HL-60 (cell line): ENCODE results near the gene DNASE1L2.
A peak's percentile ranks its signal among the peaks of the same experiment; 100 is the strongest.

Experiments
- DNase-seq, 2 experiments: peaks; one replicate each; pipeline ENCODE4 v3.0.0-alpha.2; 2010 to 2020; ENCODE audit warnings: low read depth in 1 of 2, low spot score in 1 of 2
- H3K27ac ChIP-seq: fragments of 250-450 bp; sonication (Bioruptor Pico); replicated peaks from 2 replicates; pipeline ENCODE4 v1.5.1; 2020; ENCODE audit warnings: mild to moderate bottlenecking, moderate library complexity
- H3K27me3 ChIP-seq: fragments of 250-450 bp; sonication (Bioruptor Pico); 2 replicates; pipeline ENCODE4 v1.5.1; 2021; ENCODE audit warnings: mild to moderate bottlenecking, moderate library complexity; ENCODE audit not compliant: insufficient read depth, poor library complexity, severe bottlenecking
- H3K4me3 ChIP-seq: replicated peaks from 2 replicates; pipeline ENCODE4 v1.5.1; 2011; ENCODE audit warnings: mild to moderate bottlenecking, control low read depth, low read length; ENCODE audit not compliant: insufficient read depth
- CTCF ChIP-seq: IDR thresholded peaks from one replicate; pipeline ENCODE4 v1.5.1; 2011; ENCODE audit warnings: low read length, control low read depth, inconsistent platforms; ENCODE audit not compliant: insufficient read depth
- GABPA ChIP-seq: IDR thresholded peaks from 2 replicates; pipeline ENCODE4 v1.6.1; 2012; ENCODE audit warnings: low read depth
- POLR2AphosphoS5 ChIP-seq: IDR thresholded peaks from 2 replicates; pipeline ENCODE4 v1.6.1; 2012; ENCODE audit warnings: low read depth
- REST ChIP-seq: IDR thresholded peaks from 2 replicates; pipeline ENCODE4 v1.6.1; 2012; ENCODE audit warnings: low read depth; ENCODE audit not compliant: insufficient replicate concordance
- SPI1 ChIP-seq: IDR thresholded peaks from 2 replicates; pipeline ENCODE4 v1.6.1; 2012; ENCODE audit warnings: low read depth, mild to moderate bottlenecking, borderline replicate concordance

The DNASE1L2 gene

GRCh38 chr16:2196162-2196980 is 39.9 kb upstream of the DNASE1L2 start, which contains the start of gene CASKIN1:
Gene CASKIN1, minus strand, starts transcription at chr16:2196605. Its CDS starts 173 bp downstream, at chr16:2196432.
- peaks cover 35% of the 10 kb centered on the region for H3K27me3 ChIP-seq
- H3K4me3 ChIP-seq: peak within 1 kb of the TSS; percentile 8; the same call in 1 of the 2 replicates
- peak in 1 of 2 experiments; percentile 33 for DNase-seq
- no peak for TF ChIP-seq REST
- no peak for TF ChIP-seq CTCF
- TF ChIP-seq GABPA: no peak
- no peak within 1 kb of the TSS for H3K27ac ChIP-seq

- no peak overlapping the region for H3K4me3 ChIP-seq
Measured at GRCh38 chr16:2196981-2197511, 39.2 kb upstream of the DNASE1L2 start.

More at GRCh38 chr16:2196981-2197511, 39.2 kb upstream of the DNASE1L2 start:
- Histone ChIP-seq H3K27me3 (peaks cover 35% of the 10 kb centered on the region), H3K27ac (no peak overlapping the region)
- TF ChIP-seq CTCF: no peak
- no peak for TF ChIP-seq GABPA
- TF ChIP-seq SPI1: no peak
- no peak for TF ChIP-seq REST
- TF ChIP-seq POLR2AphosphoS5: no peak
- DNase-seq: no peak
